ENCODE measurements around the gene SHOC1.

The SHOC1 gene

GRCh38 chr9:111794835-111795556, at the start of gene SHOC1:
Gene SHOC1, minus strand, starts transcription at chr9:111794937. Its CDS starts 3,519 bp downstream, at chr9:111791418.
- in situ Hi-C loops (cut with HindIII; ENCODE audit: low pct_ligation_motif_present, low pct_unique_long_range_greater_than_20kb, low sequenced_read_pairs) = no loop called here
- DNase-seq = no peak

GRCh38 chr9:111843971-111844370, 49.2 kb upstream of the SHOC1 start:
- in situ Hi-C loops (cut with HindIII; ENCODE audit: low pct_ligation_motif_present, low pct_unique_long_range_greater_than_20kb, low sequenced_read_pairs) = no loop called here
- no peak for DNase-seq

- in situ Hi-C loops (cut with HindIII; ENCODE audit: low pct_ligation_motif_present, low pct_unique_long_range_greater_than_20kb, low sequenced_read_pairs) = no loop called here
- DNase-seq = no peak
These were observed 47.6 kb upstream of the SHOC1 start for GRCh38 chr9:111842313-111842712.

GRCh38 chr9:111840442-111840841, 45.7 kb upstream of the SHOC1 start:
- in situ Hi-C loops (cut with HindIII; ENCODE audit: low pct_ligation_motif_present, low pct_unique_long_range_greater_than_20kb, low sequenced_read_pairs) = no loop called here
- no peak for DNase-seq

- in situ Hi-C loops (cut with HindIII; ENCODE audit: low pct_ligation_motif_present, low pct_unique_long_range_greater_than_20kb, low sequenced_read_pairs) = no loop called here
- DNase-seq = no peak
These were observed 45.2 kb upstream of the SHOC1 start for GRCh38 chr9:111839987-111840386.

GRCh38 chr9:111839387-111839786, 44.6 kb upstream of the SHOC1 start:
- in situ Hi-C loops (cut with HindIII; ENCODE audit: low pct_ligation_motif_present, low pct_unique_long_range_greater_than_20kb, low sequenced_read_pairs) = no loop called here
- DNase-seq = no peak

GRCh38 chr9:111838439-111838838, 43.7 kb upstream of the SHOC1 start:
- DNase-seq = no peak
- in situ Hi-C loops (cut with HindIII; ENCODE audit: low pct_ligation_motif_present, low pct_unique_long_range_greater_than_20kb, low sequenced_read_pairs) = no loop called here

- no peak for DNase-seq
- in situ Hi-C loops (cut with HindIII; ENCODE audit: low pct_ligation_motif_present, low pct_unique_long_range_greater_than_20kb, low sequenced_read_pairs) = no loop called here
These were observed 41.6 kb upstream of the SHOC1 start for GRCh38 chr9:111836311-111836710.

GRCh38 chr9:111833941-111834340, 39.2 kb upstream of the SHOC1 start:
- no peak for DNase-seq
- in situ Hi-C loops (cut with HindIII; ENCODE audit: low pct_ligation_motif_present, low pct_unique_long_range_greater_than_20kb, low sequenced_read_pairs) = no loop called here

- no peak for DNase-seq
- in situ Hi-C loops (cut with HindIII; ENCODE audit: low pct_ligation_motif_present, low pct_unique_long_range_greater_than_20kb, low sequenced_read_pairs) = no loop called here
These were observed 37.7 kb upstream of the SHOC1 start for GRCh38 chr9:111832449-111832848.

- in situ Hi-C loops (cut with HindIII; ENCODE audit: low pct_ligation_motif_present, low pct_unique_long_range_greater_than_20kb, low sequenced_read_pairs) = no loop called here
- DNase-seq = no peak
These were observed 36.8 kb upstream of the SHOC1 start for GRCh38 chr9:111831371-111832108.

GRCh38 chr9:111828193-111828592, 33.5 kb upstream of the SHOC1 start:
- no peak for DNase-seq

GRCh38 chr9:111825468-111826145, 30.9 kb upstream of the SHOC1 start:
- DNase-seq = no peak
- in situ Hi-C loops (cut with HindIII; ENCODE audit: low pct_ligation_motif_present, low pct_unique_long_range_greater_than_20kb, low sequenced_read_pairs) = no loop called here

More at GRCh38 chr9:111828193-111828592, 33.5 kb upstream of the SHOC1 start:
- in situ Hi-C loops (cut with HindIII; ENCODE audit: low pct_ligation_motif_present, low pct_unique_long_range_greater_than_20kb, low sequenced_read_pairs) = no loop called here

GRCh38 chr9:111821006-111821528, 26.3 kb upstream of the SHOC1 start:
- DNase-seq = no peak
- in situ Hi-C loops (cut with HindIII; ENCODE audit: low pct_ligation_motif_present, low pct_unique_long_range_greater_than_20kb, low sequenced_read_pairs) = no loop called here

GRCh38 chr9:111819360-111819759, 24.6 kb upstream of the SHOC1 start:
- no peak for DNase-seq
- in situ Hi-C loops (cut with HindIII; ENCODE audit: low pct_ligation_motif_present, low pct_unique_long_range_greater_than_20kb, low sequenced_read_pairs) = no loop called here

GRCh38 chr9:111815285-111816070, 20.7 kb upstream of the SHOC1 start:
- in situ Hi-C loops (cut with HindIII; ENCODE audit: low pct_ligation_motif_present, low pct_unique_long_range_greater_than_20kb, low sequenced_read_pairs) = no loop called here
- DNase-seq = no peak

GRCh38 chr9:111812337-111812736, 17.6 kb upstream of the SHOC1 start:
- no peak for DNase-seq
- in situ Hi-C loops (cut with HindIII; ENCODE audit: low pct_ligation_motif_present, low pct_unique_long_range_greater_than_20kb, low sequenced_read_pairs) = no loop called here

- DNase-seq = no peak
- in situ Hi-C loops (cut with HindIII; ENCODE audit: low pct_ligation_motif_present, low pct_unique_long_range_greater_than_20kb, low sequenced_read_pairs) = no loop called here
These were observed 16.2 kb upstream of the SHOC1 start for GRCh38 chr9:111810908-111811307.
